Upper lobe of left lung (tissue), 4 donors: Measurements from ENCODE around the gene PAEP.

Experiments used
- POLR2A ChIP-seq, 4 donors: fragments of 450-650 bp; IDR thresholded peaks; one replicate each; pipeline ENCODE4 v1.5.1; 2016 to 2017; ENCODE audit warnings: antibody characterized with exemption in 4 of 4, mild to moderate bottlenecking in 2 of 4
- POLR2AphosphoS5 ChIP-seq, 2 donors: sonication (generic); formaldehyde crosslinking; IDR thresholded peaks; one replicate each; pipeline ENCODE4 v1.5.1; 2017; ENCODE audit warnings: antibody characterized with exemption in 2 of 2

GRCh38 chr9:135520916-135521607 is 40.5 kb upstream of the PAEP start, which contains the start of gene LCN1:
- no peak for TF ChIP-seq POLR2AphosphoS5 (IDR thresholded peaks at IDR 0.05)
- TF ChIP-seq POLR2A (IDR thresholded peaks at IDR 0.05), result no peak
